A549 treated with Hydrocortisone at 1 μM for 4 hours (cell line): Measurements from ENCODE around the gene CATSPER2. TPM values are rescaled to one million over a fixed set of nuclear protein-coding genes. Genes with fewer than 3 reads are reported as not detected.

Source experiments
- total RNA-seq: library from RNA; stranded (reverse); fragments of 200-300 nt; extraction: Qiagen RNA extraction; gene quantifications from 5 replicates; pipeline ENCODE4 v1.2.3, GENCODE V29; 2022

CATSPER2 gene
- 0.40 to 1.3 TPM (median 0.68 TPM) in 5 replicates for total RNA-seq

DNA sequence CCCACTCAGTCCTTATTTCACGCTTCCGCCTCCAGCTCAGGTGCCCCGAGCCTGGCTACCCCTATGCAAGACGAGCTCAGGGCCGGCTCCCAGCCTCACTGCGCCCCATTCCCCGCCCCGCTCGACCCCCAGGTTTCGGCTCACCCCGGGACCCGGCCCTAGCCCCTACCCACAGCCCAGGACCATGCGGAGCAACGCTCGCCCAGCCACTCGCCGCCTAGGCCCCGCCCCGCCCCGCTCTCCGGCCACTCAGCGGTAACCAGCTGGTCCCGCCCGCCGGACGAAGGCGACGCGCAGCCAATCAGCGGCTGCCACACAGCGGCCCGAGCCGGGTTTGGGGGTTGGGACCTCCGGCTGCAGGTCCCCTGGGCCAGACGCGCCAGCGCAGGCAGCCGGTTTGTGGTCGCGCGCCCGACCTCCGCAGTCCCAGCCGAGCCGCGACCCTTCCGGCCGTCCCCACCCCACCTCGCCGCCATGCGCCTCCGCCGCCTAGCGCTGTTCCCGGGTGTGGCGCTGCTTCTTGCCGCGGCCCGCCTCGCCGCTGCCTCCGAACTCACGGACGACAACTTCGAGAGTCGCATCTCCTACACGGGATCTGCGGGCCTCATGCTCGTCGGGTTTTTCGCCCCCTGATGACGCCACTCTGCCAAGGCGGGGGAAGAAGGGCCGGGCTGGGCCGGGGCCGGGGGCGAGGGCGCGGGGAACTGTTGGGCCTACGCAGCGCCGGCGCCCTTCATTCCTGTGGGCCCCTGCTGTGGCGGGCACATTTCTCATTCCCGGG is at the start of gene CATSPER2:
CATSPER2 (minus strand) TSS at position 196 of the 781 bp plus-strand sequence. CDS start 783 bp downstream, outside the sequence.

DNA sequence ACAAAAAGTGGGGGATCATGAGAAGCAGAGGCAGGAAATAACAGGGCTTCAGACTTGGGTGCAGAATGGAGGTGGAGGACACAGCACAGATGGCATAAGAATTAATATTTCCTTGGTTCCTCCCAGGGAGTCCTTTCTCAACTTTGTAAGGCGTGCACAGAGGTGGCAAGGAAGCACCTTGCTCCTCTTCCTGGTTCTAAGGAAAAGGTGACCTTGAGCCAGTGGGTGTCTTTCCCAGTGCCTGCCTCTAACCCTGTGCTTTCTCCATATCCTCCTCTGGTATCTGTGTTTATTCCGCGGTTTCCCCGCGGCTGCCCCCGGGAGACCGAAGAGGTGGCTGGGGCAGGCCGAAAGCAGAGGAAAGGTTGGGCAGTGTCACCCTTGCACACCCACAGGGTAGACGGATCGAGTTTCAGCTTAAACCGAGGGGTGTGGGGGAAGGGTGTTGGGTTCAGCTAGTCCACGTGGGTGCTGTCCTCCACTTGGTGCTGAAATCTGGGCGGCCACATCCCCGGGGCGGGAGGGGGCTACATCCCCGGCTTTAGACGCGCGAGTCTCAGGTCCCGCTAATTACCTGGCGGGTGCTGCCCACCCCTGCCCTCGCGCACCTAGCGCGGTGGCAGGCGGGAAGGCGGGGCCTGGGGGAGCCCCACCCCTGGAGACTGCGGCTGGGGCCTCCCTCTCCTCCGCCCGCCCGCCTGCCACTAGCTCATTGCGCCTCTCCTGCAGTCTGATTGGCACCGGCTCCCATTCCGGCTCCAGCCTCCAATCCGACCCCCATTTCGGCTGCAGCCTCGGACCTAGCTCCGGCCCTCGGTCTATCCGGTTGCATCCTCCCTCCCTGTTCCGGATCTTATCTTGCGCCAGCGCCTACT is 44.7 kb upstream of the CATSPER2 start, which contains the start of gene CKMT1A:
CKMT1A (plus strand) TSS at position 712 of the 875 bp plus-strand sequence. CDS start 192 bp downstream, outside the sequence.

DNA sequence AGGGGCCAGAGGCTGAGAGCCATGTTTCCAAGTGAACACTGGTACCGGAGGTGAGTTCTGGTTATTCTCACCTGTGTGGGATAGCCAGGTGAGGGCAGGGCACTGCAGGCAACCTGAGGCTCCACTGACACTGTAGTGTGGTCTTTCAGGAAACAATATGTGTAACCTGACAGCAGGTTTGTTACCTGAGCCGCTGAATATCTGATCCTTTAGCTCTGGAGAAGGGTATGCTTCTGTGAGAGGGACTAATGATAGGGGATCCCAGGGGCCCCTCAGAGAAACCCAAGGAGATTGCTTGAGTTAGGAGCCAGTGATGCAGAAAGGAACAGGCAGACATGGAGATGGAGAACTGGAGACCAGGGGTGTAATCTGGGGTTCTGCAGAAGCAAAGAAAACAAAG is 29.9 kb downstream of the CATSPER2 start, which contains the start of gene STRC:
STRC (minus strand) TSS at position 101 of the 400 bp plus-strand sequence; CDS start at position 23, 78 bp downstream.

DNA sequence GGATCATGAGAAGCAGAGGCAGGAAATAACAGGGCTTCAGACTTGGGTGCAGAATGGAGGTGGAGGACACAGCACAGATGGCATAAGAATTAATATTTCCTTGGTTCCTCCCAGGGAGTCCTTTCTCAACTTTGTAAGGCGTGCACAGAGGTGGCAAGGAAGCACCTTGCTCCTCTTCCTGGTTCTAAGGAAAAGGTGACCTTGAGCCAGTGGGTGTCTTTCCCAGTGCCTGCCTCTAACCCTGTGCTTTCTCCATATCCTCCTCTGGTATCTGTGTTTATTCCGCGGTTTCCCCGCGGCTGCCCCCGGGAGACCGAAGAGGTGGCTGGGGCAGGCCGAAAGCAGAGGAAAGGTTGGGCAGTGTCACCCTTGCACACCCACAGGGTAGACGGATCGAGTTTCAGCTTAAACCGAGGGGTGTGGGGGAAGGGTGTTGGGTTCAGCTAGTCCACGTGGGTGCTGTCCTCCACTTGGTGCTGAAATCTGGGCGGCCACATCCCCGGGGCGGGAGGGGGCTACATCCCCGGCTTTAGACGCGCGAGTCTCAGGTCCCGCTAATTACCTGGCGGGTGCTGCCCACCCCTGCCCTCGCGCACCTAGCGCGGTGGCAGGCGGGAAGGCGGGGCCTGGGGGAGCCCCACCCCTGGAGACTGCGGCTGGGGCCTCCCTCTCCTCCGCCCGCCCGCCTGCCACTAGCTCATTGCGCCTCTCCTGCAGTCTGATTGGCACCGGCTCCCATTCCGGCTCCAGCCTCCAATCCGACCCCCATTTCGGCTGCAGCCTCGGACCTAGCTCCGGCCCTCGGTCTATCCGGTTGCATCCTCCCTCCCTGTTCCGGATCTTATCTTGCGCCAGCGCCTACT is 55.1 kb downstream of the CATSPER2 start, which contains the start of gene CKMT1B:
CKMT1B (plus strand) TSS at position 700 of the 863 bp plus-strand sequence. CDS start 192 bp downstream, outside the sequence.

DNA sequence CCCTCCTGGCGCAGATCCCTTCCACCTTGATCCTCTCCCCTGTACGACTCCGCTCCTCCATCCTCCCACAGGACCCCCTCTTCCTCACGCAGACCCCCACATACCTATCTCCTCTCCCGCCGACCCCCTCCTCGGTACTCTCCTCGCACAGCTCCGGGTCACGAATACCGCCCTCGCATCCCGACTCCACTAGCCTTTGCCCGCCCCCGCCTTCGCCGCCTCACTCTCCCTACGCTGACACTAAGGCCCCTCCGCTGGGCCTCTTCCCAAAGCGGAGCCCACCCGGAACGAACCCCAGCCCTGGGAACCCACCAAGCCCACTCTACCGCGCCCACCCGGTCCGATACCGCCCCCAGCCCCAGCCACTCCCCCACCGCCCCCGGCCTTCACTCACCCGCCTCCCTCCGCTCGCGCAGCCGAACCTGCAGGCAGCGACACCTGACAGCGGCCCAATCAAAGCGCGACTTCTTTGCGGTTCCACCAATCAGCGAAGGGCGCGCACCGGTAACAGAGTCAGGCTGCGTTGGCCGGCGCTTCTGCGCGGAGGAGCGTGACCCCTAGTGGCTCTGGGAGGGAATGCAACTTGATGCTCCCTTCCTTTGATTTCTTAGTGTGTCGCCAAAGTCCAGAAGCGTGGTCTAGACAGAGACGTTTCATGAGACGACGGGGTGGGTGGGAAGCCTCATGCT is 58.7 kb downstream of the CATSPER2 start, which contains the start of gene PPIP5K1:
PPIP5K1 (minus strand) TSS at position 431 of the 689 bp plus-strand sequence. CDS start 5,704 bp downstream, outside the sequence.

Other genes with a start within 250 kb of the CATSPER2 start
- 13.6 to 22.8 TPM (median 16.9 TPM) in 5 replicates for gene TP53BP1, start 155.7 kb downstream of the CATSPER2 start, total RNA-seq
- 0.50 to 0.76 TPM (median 0.60 TPM) in 5 replicates for gene MAP1A, start 131.2 kb downstream of the CATSPER2 start, total RNA-seq
- 3.8 to 6.9 TPM (median 5.8 TPM) in 5 replicates for gene PPIP5K1, start 58.6 kb downstream of the CATSPER2 start, total RNA-seq
- 1.9 to 6.3 TPM (median 3.7 TPM) in 5 replicates for gene CKMT1B, start 54.8 kb downstream of the CATSPER2 start, total RNA-seq
- 0.08 to 0.16 TPM (median 0.11 TPM) in 4 of 5 replicates, not detected in the other for gene STRC, start 30.0 kb downstream of the CATSPER2 start, total RNA-seq
- 1.7 to 2.8 TPM (median 2.7 TPM) in 5 replicates for gene CKMT1A, start 45.0 kb upstream of the CATSPER2 start, total RNA-seq
- 262 to 365 TPM (median 343 TPM) in 5 replicates for gene PDIA3, start 97.6 kb upstream of the CATSPER2 start, total RNA-seq
- gene ELL3, start 128.1 kb upstream of the CATSPER2 start, total RNA-seq, result 0.82 to 2.2 TPM (median 1.2 TPM) in 5 replicates
- gene SERF2, start 143.5 kb upstream of the CATSPER2 start, total RNA-seq, result 380 to 723 TPM (median 669 TPM) in 5 replicates
- gene SERINC4, start 151.4 kb upstream of the CATSPER2 start, total RNA-seq, result 0.06 to 0.28 TPM (median 0.08 TPM) in 5 replicates
- gene HYPK, start 151.8 kb upstream of the CATSPER2 start, total RNA-seq, result 3.3 to 7.2 TPM (median 4.3 TPM) in 5 replicates
- gene MFAP1, start 175.8 kb upstream of the CATSPER2 start, total RNA-seq, result 23.7 to 32.4 TPM (median 25.8 TPM) in 5 replicates
- gene WDR76, start 178.2 kb upstream of the CATSPER2 start, total RNA-seq, result 11.3 to 15.4 TPM (median 12.2 TPM) in 5 replicates